Endothelial cell of coronary artery (primary cell): Measurements from ENCODE around the gene MEA1. TPM values are rescaled to one million over a fixed set of nuclear protein-coding genes. Genes with fewer than 3 reads are reported as not detected.

Experiments
- total RNA-seq: library from RNA; depleted of rRNA; stranded (reverse); fragments of >200 nt; gene quantifications from 2 replicates; pipeline ENCODE4 v1.2.3, GENCODE V29; 2014

The MEA1 gene
- 50.9 and 54.4 TPM in 2 replicates for total RNA-seq

GRCh38 chr6:43013843-43014433, at the start of gene MEA1, which contains the start of gene KLHDC3:
MEA1 (minus strand) TSS chr6:43013946; CDS start chr6:43013813, 133 bp downstream.
KLHDC3 (plus strand) TSS chr6:43014249; CDS start chr6:43017193, 2,944 bp downstream.

GRCh38 chr6:43059168-43060033, 45.7 kb upstream of the MEA1 start, which contains the start of the genes KLC4 and MRPL2:
KLC4 (plus strand) TSS chr6:43059631; CDS start chr6:43061336, 1,705 bp downstream.
MRPL2 (minus strand) TSS chr6:43059434; CDS start chr6:43059381, 53 bp downstream.

GRCh38 chr6:43053545-43054205, 39.9 kb upstream of the MEA1 start, which contains the start of gene CUL7:
CUL7 (minus strand) TSS chr6:43053851; CDS start chr6:43052788, 1,063 bp downstream.

GRCh38 chr6:43021270-43022047, 7.7 kb upstream of the MEA1 start, which contains the start of gene RRP36:
RRP36 (plus strand) TSS chr6:43021623; CDS start chr6:43021655, 32 bp downstream.

GRCh38 chr6:42984001-42984923, 29.5 kb downstream of the MEA1 start, which contains the start of gene PPP2R5D:
PPP2R5D (plus strand) TSS chr6:42984570; CDS start chr6:42984678, 108 bp downstream.

GRCh38 chr6:42978839-42979522, 34.8 kb downstream of the MEA1 start, which contains the start of gene PEX6:
PEX6 (minus strand) TSS chr6:42979181; CDS start chr6:42979150, 31 bp downstream.

Other genes starting within 250 kb of the MEA1 start
- 2.3 and 3.4 TPM in 2 replicates for gene BICRAL, start 231.9 kb downstream of the MEA1 start, total RNA-seq
- 96.0 and 109 TPM in 2 replicates for gene RPL7L1, start 134.3 kb downstream of the MEA1 start, total RNA-seq
- not detected in 2 replicates for gene PTCRA, start 97.9 kb downstream of the MEA1 start, total RNA-seq
- gene CNPY3, start 84.5 kb downstream of the MEA1 start, total RNA-seq, result 20.7 and 35.7 TPM in 2 replicates
- gene GNMT, start 53.2 kb downstream of the MEA1 start, total RNA-seq, result 0.09 TPM in 1 of 2 replicates, not detected in the other
- 27.7 and 48.2 TPM in 2 replicates for gene PEX6, start 34.8 kb downstream of the MEA1 start, total RNA-seq
- gene PPP2R5D, start 29.4 kb downstream of the MEA1 start, total RNA-seq, result 35.8 and 38.1 TPM in 2 replicates
- gene KLHDC3, start 303 bp upstream of the MEA1 start, total RNA-seq, result 83.8 and 110 TPM in 2 replicates
- gene RRP36, start 7.7 kb upstream of the MEA1 start, total RNA-seq, result 77.2 and 100.0 TPM in 2 replicates
- gene CUL7, start 39.9 kb upstream of the MEA1 start, total RNA-seq, result 21.1 and 34.3 TPM in 2 replicates
- gene MRPL2, start 45.5 kb upstream of the MEA1 start, total RNA-seq, result 18.5 and 21.6 TPM in 2 replicates
- 13.4 and 17.2 TPM in 2 replicates for gene KLC4, start 45.7 kb upstream of the MEA1 start, total RNA-seq
- 15.3 and 24.6 TPM in 2 replicates for gene PTK7, start 62.4 kb upstream of the MEA1 start, total RNA-seq
- 15.7 and 17.7 TPM in 2 replicates for gene SRF, start 157.3 kb upstream of the MEA1 start, total RNA-seq
- gene CUL9, start 168.2 kb upstream of the MEA1 start, total RNA-seq, result 19.7 and 30.1 TPM in 2 replicates
- 32.0 and 54.7 TPM in 2 replicates for gene DNPH1, start 215.5 kb upstream of the MEA1 start, total RNA-seq
- gene TTBK1, start 229.5 kb upstream of the MEA1 start, total RNA-seq, result under 0.01 and 0.09 TPM in 2 replicates